Prostate gland (tissue), 2 donors: Measurements from ENCODE around the gene RPS10. TPM values are rescaled to one million over a fixed set of nuclear protein-coding genes. Genes with fewer than 3 reads are reported as not detected.

Experiments
- DNase-seq: peaks from one replicate; pipeline ENCODE4 v3.0.0-alpha.2; 2019; ENCODE audit warnings: low spot score
- H3K27ac ChIP-seq, 2 donors: fragments of 200-600 bp; sonication (generic); 2 replicates each; pipeline ENCODE4 v1.5.1; 2017 to 2019
- H3K27me3 ChIP-seq: fragments of 200-600 bp; sonication (generic); replicated peaks from 2 replicates; pipeline ENCODE4 v1.5.1; 2019; ENCODE audit not compliant: insufficient read depth
- H3K36me3 ChIP-seq, 2 donors: fragments of 200-600 bp; sonication (generic); 1 replicate in 1 of 2; 2 replicates in 1 of 2; pipeline versions ENCODE4 v1.5.1 to v1.8.1; 2017 to 2019
- H3K4me1 ChIP-seq: fragments of 200-600 bp; sonication (generic); replicated peaks from 2 replicates; pipeline ENCODE4 v1.5.1; 2019
- H3K4me3 ChIP-seq, 2 donors: fragments of 200-600 bp; sonication (generic); 2 replicates each; pipeline ENCODE4 v1.5.1; 2017 to 2019
- H3K9me3 ChIP-seq: fragments of 200-600 bp; sonication (generic); 2 replicates; pipeline ENCODE4 v1.5.1; 2017
- POLR2A ChIP-seq: fragments of 450-650 bp; IDR thresholded peaks from one replicate; pipeline ENCODE4 v1.6.1; 2016; ENCODE audit warnings: antibody characterized with exemption, mild to moderate bottlenecking
- POLR2AphosphoS5 ChIP-seq: sonication (generic); formaldehyde crosslinking; IDR thresholded peaks from one replicate; pipeline ENCODE4 v1.6.1; 2017; ENCODE audit warnings: antibody characterized with exemption
- WGBS: methylation state at CpG from one replicate; pipeline ENCODE4 v1.1.5; 2018; 5-methylcytosine and 5-hydroxymethylcytosine counted together
- intact Hi-C: fragments of 100-400 bp; cut with DNase I; formaldehyde crosslinking; loops from one replicate; pipeline ENCODE4 v1.14.2; 2022
- total RNA-seq, 2 donors: library from RNA; depleted of rRNA; stranded (reverse); fragments of >200 nt; gene quantifications; one replicate each; pipeline ENCODE4 v1.1.0, GENCODE V29; 2016
- TF ChIP-seq, protein P1 (sequence below), 4 experiments: fragments of 200-600 bp in 2 of 4; fragments of 450-650 bp in 2 of 4; sonication (generic) in 2 of 4; IDR thresholded peaks; 1 replicate in 3 of 4; 2 replicates in 1 of 4; pipeline ENCODE4 v1.5.1; 2016 to 2019; ENCODE audit warnings: antibody characterized with exemption in 4 of 4, mild to moderate bottlenecking in 2 of 4, moderate library complexity in 2 of 4

The RPS10 gene
- total RNA-seq, 2 donors from 2014 or later, result 1,707 to 2,711 TPM

DNA sequence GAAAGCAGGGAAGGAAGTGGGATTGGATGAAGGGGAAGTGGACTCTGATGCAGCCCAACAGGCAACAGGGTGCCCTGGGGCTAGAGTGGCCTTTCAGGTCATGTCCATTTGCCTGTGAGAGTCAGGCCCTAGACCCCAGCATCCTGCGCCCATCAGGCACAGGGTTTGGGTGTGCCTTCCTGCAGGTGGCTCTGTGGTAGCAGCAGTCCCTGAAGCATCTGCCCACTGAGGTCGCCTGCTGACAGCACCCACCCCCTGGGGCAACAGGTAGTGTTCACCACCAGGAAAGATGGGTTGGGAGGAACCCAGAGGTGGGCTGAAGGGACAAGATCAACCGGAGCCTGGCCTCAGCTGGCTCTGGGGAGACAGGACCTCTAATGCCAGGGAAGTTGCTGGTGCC is 43.6 kb upstream of the RPS10 start:
- Histone ChIP-seq H3K36me3 (no peaks in the 10 kb centered on the region), H3K9me3 (no peaks in the 10 kb centered on the region), H3K27ac (no peak overlapping the region), H3K27me3 (no peaks in the 10 kb centered on the region), H3K4me3 (no peak overlapping the region), H3K4me1 (no peaks in the 10 kb centered on the region)
- DNase-seq, result no peak
- WGBS, result 74% methylated on average over 3 of the region's 3 CpGs
- TF ChIP-seq POLR2AphosphoS5 (no peak), POLR2A (no peak)
- TF ChIP-seq, protein P1, sequence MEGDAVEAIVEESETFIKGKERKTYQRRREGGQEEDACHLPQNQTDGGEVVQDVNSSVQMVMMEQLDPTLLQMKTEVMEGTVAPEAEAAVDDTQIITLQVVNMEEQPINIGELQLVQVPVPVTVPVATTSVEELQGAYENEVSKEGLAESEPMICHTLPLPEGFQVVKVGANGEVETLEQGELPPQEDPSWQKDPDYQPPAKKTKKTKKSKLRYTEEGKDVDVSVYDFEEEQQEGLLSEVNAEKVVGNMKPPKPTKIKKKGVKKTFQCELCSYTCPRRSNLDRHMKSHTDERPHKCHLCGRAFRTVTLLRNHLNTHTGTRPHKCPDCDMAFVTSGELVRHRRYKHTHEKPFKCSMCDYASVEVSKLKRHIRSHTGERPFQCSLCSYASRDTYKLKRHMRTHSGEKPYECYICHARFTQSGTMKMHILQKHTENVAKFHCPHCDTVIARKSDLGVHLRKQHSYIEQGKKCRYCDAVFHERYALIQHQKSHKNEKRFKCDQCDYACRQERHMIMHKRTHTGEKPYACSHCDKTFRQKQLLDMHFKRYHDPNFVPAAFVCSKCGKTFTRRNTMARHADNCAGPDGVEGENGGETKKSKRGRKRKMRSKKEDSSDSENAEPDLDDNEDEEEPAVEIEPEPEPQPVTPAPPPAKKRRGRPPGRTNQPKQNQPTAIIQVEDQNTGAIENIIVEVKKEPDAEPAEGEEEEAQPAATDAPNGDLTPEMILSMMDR (IDR thresholded peaks at IDR 0.05), result no peak
- intact Hi-C loops, result no loop called here

GRCh38 chr6:34468378-34468892 is 42.6 kb upstream of the RPS10 start:
- DNase-seq, result no peak
- no peaks in the 10 kb centered on the region for H3K27me3 ChIP-seq
- H3K27ac ChIP-seq, result no peak overlapping the region
- intact Hi-C loops, result no loop called here
- TF ChIP-seq POLR2AphosphoS5, result no peak
- no peak for TF ChIP-seq POLR2A
- TF ChIP-seq, protein P1 (IDR thresholded peaks at IDR 0.05), result no peak
- H3K4me3 ChIP-seq, result no peak overlapping the region
- 94% methylated on average over 4 of the region's 4 CpGs for WGBS
- no peaks in the 10 kb centered on the region for H3K36me3 ChIP-seq
- no peaks in the 10 kb centered on the region for H3K4me1 ChIP-seq
- H3K9me3 ChIP-seq, result no peaks in the 10 kb centered on the region

GRCh38 chr6:34466242-34467185 is 40.6 kb upstream of the RPS10 start:
- no peaks in the 10 kb centered on the region for H3K4me1 ChIP-seq
- no peaks in the 10 kb centered on the region for H3K36me3 ChIP-seq
- WGBS, result 26% methylated on average over 28 of the region's 28 CpGs
- H3K9me3 ChIP-seq, result no peaks in the 10 kb centered on the region
- H3K27me3 ChIP-seq, result no peaks in the 10 kb centered on the region
- H3K4me3 ChIP-seq, result peak overlapping the region; percentile 25 to 41
- TF ChIP-seq, protein P1 (IDR thresholded peaks at IDR 0.05), result no peak
- TF ChIP-seq POLR2A, result no peak
- TF ChIP-seq POLR2AphosphoS5, result no peak
- H3K27ac ChIP-seq, result no peak overlapping the region
- DNase-seq, result no peak
- intact Hi-C loops, result no loop called here

DNA sequence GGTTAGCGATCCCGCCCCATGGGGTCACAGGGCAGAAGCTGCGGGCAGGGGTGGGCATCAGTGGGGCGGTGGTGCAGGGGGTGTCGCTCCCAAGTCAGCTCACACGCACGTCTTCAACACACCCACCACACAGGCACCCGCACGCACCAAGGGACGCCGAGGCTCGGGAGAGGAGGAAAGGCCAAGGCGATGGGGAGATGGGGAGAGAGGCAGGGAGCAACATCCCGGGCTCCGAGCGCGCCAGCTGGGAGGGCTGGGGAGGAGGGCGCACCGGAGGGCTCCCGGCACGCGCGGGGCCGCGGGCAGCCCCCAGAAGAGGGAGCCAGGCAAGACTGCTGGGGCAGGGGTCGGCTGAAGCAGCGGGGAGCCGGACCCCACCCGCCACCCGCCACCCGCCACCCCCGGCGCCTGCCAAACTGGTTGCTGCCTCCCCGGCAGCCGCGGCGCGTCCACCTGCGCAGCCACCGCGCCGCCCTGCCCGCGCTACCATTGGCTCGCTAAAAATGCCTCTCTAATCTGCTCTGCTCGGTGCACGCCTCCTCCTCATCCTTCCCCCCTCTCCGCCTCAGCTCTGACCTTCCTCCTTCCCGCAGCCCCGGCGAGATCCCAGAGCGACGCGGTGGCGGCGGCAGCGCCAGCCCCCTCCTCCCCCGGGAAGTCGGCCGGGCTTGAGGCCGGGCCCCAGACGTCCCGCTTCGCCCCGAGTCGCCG is 39.8 kb upstream of the RPS10 start, which contains the start of gene PACSIN1:
Gene PACSIN1, plus strand, starts transcription at position 546 of the 711 bp plus-strand sequence. CDS start 60,230 bp downstream, outside the sequence.
- Histone ChIP-seq H3K9me3 (no peaks in the 10 kb centered on the region), H3K27me3 (no peaks in the 10 kb centered on the region), H3K36me3 (no peaks in the 10 kb centered on the region), H3K4me1 (no peaks in the 10 kb centered on the region), H3K27ac (no peak within 1 kb of the TSS), H3K4me3 (peak within 1 kb of the TSS; percentile 25 to 41)
- intact Hi-C loops, result no loop called here
- no peak for TF ChIP-seq POLR2AphosphoS5
- no peak for TF ChIP-seq POLR2A
- TF ChIP-seq, protein P1 (IDR thresholded peaks at IDR 0.05), result no peak
- peak; percentile 14 for DNase-seq
- WGBS, result under 1% methylated on average over 61 of the region's 67 CpGs
